ENCODE data around the gene STAT2. TPM values are rescaled to one million over a fixed set of nuclear protein-coding genes. Genes with fewer than 3 reads are reported as not detected.

Gene STAT2
- total and polyA plus RNA-seq, 10 of the 15 experiments (the other 5 are each of a cell fraction or from before 2014, with no cell fraction given): 16.9 to 106 (median 77.9) TPM

DNA sequence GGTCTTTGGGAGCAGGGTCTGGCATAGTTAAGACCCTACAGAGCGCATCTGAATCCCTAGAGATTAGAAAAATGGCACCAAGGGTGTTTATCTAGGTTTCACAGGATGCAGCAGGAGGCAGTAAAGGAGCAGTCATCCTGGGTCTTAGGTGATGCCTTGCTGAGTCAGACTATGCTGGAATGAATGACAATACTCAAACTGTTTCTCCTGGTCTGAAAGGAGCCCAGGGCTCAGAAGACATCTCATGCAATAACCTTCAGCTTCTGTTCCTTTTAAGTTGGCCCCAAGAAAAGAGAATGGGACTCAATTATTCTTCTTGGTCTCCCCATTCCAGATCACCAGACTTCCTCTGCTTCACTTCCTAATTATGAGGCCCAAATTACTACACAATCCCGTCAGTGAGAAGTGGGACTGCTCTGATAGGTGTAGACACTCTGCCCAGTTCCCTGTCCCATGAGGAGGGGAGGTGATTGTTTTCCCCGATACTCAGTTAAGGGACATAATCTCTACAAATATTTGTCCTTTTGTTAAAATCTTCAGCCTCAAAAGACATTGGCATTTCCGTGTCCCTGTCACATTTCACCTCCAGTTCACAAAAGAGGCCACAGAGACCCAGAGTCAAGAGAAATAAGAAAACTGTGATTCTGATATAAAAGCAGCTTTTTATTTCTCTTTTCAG lies 17.5 kb upstream of the STAT2 start:
- intact Hi-C loops (cut with micrococcal nuclease; ENCODE audit: unreplicated experiment): no loop called here

More for the DNA sequence above, 17.5 kb upstream of the STAT2 start:
- no peaks in the 10 kb centered on the region for H3K79me2 ChIP-seq (ENCODE audit: control insufficient read depth, insufficient read depth, low read length)
- H2AFZ ChIP-seq (ENCODE audit: control insufficient read depth, low read depth, low read length): peak overlapping the region; percentile 77
- H3K27ac ChIP-seq (ENCODE audit: control insufficient read depth, insufficient read depth): peak overlapping the region; percentile 25; the same call in 1 of the 2 replicates
- H3K9me3 ChIP-seq (replicated peaks; ENCODE audit: control insufficient read depth, insufficient read depth, low read length): no peaks in the 10 kb centered on the region
- DNase-seq (ENCODE audit: low read depth, low spot score): no peak
- no TSS peak for BruUV-seq (replicated peaks)
- peaks cover 36% of the 10 kb centered on the region for H3K4me1 ChIP-seq (ENCODE audit: control insufficient read depth, insufficient read depth, low read length)
- SMC1A ChIA-PET (ENCODE audit: uncharacterized antibody, unreplicated experiment): interaction anchor here (0.7 to 6.2 kb wide), 8 partner anchors 8 to 92 kb away, joined by 3 to 58 read pairs (median 4); partner anchors contain the start of gene STAT2
- in situ Hi-C loops (cut with MboI): no loop called here
- ATAC-seq: no peak
- TF ChIP-seq, protein P1, sequence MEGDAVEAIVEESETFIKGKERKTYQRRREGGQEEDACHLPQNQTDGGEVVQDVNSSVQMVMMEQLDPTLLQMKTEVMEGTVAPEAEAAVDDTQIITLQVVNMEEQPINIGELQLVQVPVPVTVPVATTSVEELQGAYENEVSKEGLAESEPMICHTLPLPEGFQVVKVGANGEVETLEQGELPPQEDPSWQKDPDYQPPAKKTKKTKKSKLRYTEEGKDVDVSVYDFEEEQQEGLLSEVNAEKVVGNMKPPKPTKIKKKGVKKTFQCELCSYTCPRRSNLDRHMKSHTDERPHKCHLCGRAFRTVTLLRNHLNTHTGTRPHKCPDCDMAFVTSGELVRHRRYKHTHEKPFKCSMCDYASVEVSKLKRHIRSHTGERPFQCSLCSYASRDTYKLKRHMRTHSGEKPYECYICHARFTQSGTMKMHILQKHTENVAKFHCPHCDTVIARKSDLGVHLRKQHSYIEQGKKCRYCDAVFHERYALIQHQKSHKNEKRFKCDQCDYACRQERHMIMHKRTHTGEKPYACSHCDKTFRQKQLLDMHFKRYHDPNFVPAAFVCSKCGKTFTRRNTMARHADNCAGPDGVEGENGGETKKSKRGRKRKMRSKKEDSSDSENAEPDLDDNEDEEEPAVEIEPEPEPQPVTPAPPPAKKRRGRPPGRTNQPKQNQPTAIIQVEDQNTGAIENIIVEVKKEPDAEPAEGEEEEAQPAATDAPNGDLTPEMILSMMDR (IDR thresholded peaks at IDR 0.05 in 2 of 3, conservative IDR thresholded peaks at IDR 0.05 in 1 of 3; ENCODE audit: control insufficient read depth in 2 of 3, extremely low read depth in 1 of 3, insufficient read depth in 1 of 3, low read depth in 3 of 3, low read length in 3 of 3): peak in 1 of 3 experiments; percentile 10; a peak in 1 of 6 replicates
- TF ChIP-seq SMAD1 (IDR thresholded peaks at IDR 0.05; ENCODE audit: low read depth, partially characterized antibody): no peak
- TF ChIP-seq MXI1 (IDR thresholded peaks at IDR 0.05; ENCODE audit: low read depth, low read length): no peak
- TF ChIP-seq MEF2B (IDR thresholded peaks at IDR 0.05; ENCODE audit: partially characterized antibody, poor library complexity, severe bottlenecking): peak; percentile 1
- TF ChIP-seq CHD1 (IDR thresholded peaks at IDR 0.05; ENCODE audit: low read depth, low read length): no peak
- TF ChIP-seq JUNB (IDR thresholded peaks at IDR 0.05): no peak
- no peak for TF ChIP-seq SMARCA5 (IDR thresholded peaks at IDR 0.05)
- no peak for TF ChIP-seq STAT1 (conservative IDR thresholded peaks at IDR 0.05)
- TF ChIP-seq FOS (IDR thresholded peaks at IDR 0.05; ENCODE audit: borderline replicate concordance, extremely low read depth, insufficient read length): no peak
- TF ChIP-seq NBN (IDR thresholded peaks at IDR 0.05): no peak
- TF ChIP-seq RAD21 (IDR thresholded peaks at IDR 0.05; ENCODE audit: insufficient read depth, low read depth, low read length): peak; percentile 46
- TF ChIP-seq WRNIP1 (IDR thresholded peaks at IDR 0.05; ENCODE audit: borderline replicate concordance, low read depth, low read length): no peak
- no peak for TF ChIP-seq TARDBP (IDR thresholded peaks at IDR 0.05; ENCODE audit: borderline replicate concordance)
- TF ChIP-seq YBX1 (IDR thresholded peaks at IDR 0.05): no peak
- TF ChIP-seq, protein P2, sequence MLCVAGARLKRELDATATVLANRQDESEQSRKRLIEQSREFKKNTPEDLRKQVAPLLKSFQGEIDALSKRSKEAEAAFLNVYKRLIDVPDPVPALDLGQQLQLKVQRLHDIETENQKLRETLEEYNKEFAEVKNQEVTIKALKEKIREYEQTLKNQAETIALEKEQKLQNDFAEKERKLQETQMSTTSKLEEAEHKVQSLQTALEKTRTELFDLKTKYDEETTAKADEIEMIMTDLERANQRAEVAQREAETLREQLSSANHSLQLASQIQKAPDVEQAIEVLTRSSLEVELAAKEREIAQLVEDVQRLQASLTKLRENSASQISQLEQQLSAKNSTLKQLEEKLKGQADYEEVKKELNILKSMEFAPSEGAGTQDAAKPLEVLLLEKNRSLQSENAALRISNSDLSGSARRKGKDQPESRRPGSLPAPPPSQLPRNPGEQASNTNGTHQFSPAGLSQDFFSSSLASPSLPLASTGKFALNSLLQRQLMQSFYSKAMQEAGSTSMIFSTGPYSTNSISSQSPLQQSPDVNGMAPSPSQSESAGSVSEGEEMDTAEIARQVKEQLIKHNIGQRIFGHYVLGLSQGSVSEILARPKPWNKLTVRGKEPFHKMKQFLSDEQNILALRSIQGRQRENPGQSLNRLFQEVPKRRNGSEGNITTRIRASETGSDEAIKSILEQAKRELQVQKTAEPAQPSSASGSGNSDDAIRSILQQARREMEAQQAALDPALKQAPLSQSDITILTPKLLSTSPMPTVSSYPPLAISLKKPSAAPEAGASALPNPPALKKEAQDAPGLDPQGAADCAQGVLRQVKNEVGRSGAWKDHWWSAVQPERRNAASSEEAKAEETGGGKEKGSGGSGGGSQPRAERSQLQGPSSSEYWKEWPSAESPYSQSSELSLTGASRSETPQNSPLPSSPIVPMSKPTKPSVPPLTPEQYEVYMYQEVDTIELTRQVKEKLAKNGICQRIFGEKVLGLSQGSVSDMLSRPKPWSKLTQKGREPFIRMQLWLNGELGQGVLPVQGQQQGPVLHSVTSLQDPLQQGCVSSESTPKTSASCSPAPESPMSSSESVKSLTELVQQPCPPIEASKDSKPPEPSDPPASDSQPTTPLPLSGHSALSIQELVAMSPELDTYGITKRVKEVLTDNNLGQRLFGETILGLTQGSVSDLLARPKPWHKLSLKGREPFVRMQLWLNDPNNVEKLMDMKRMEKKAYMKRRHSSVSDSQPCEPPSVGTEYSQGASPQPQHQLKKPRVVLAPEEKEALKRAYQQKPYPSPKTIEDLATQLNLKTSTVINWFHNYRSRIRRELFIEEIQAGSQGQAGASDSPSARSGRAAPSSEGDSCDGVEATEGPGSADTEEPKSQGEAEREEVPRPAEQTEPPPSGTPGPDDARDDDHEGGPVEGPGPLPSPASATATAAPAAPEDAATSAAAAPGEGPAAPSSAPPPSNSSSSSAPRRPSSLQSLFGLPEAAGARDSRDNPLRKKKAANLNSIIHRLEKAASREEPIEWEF (IDR thresholded peaks at IDR 0.05; ENCODE audit: insufficient replicate concordance, low read depth, low read length): no peak
- CTCF ChIA-PET: interaction anchor here (1.0 to 4.2 kb wide), 5 partner anchors 12 to 86 kb away, joined by 3 to 28 read pairs (median 17); partner anchors contain the start of genes STAT2 and TIMELESS
- 52% methylated on average over 4 of the region's 4 CpGs for WGBS (ENCODE audit: insufficient coverage, insufficient replicate concordance, low lambda C conversion rate, missing lambda C conversion rate)
- POLR2A ChIA-PET: interaction anchor here (0.6 to 3.1 kb wide), 4 partner anchors 14 to 144 kb away, joined by 3 to 17 read pairs (median 4); partner anchors contain the start of genes APOF, IL23A and STAT2
- no peaks in the 10 kb centered on the region for H4K20me1 ChIP-seq (ENCODE audit: control insufficient read depth, insufficient read depth)
- FAIRE-seq: no peak
- no peaks in the 10 kb centered on the region for H3K36me3 ChIP-seq (ENCODE audit: control insufficient read depth in 2 of 2, insufficient read depth in 2 of 2, low read length in 1 of 2)
- no peaks in the 10 kb centered on the region for H3K27me3 ChIP-seq (replicated peaks in 1 of 2; ENCODE audit: control insufficient read depth in 2 of 2, insufficient read depth in 2 of 2, low read length in 1 of 2)
- no peak overlapping the region for H3K9ac ChIP-seq (ENCODE audit: control insufficient read depth, insufficient read depth, low read length)
- H3K4me3 ChIP-seq: no peak overlapping the region
- H3K4me2 ChIP-seq (ENCODE audit: control insufficient read depth, insufficient read depth): no peak overlapping the region
- RAD21 ChIA-PET (ENCODE audit: unreplicated experiment): interaction anchor here (1.1 to 4.9 kb wide), 3 partner anchors 18 to 87 kb away, joined by 3 to 60 read pairs (median 4); partner anchors contain the start of gene STAT2

All from GM12878 (cell line).